HepG2 (cell line): Measurements from ENCODE around the gene MOB4. TPM values are rescaled to one million over a fixed set of nuclear protein-coding genes. Genes with fewer than 3 reads are reported as not detected.

Experiments
- CBFB ChIP-seq: sonication (generic); formaldehyde crosslinking; IDR thresholded peaks from 2 replicates; pipeline ENCODE4 v1.4.0; 2020; ENCODE audit warnings: missing genetic modification reagents
- GABPA ChIP-seq, 2 experiments: IDR thresholded peaks; 2 replicates each; pipeline ENCODE4 v1.6.1; 2011 to 2016; ENCODE audit warnings: low read depth in 2 of 2, low read length in 1 of 2, missing biosample characterization in 1 of 2, missing genetic modification characterization in 1 of 2
- GPN1 ChIP-seq: sonication (generic); formaldehyde crosslinking; IDR thresholded peaks from 2 replicates; pipeline ENCODE4 v1.5.1; 2020; ENCODE audit warnings: missing genetic modification reagents, borderline replicate concordance
- MAFK ChIP-seq, 2 experiments: IDR thresholded peaks in 1 of 2; conservative IDR thresholded peaks in 1 of 2; 2 replicates each; pipeline ENCODE4 v1.6.1; 2011; ENCODE audit warnings: improper control_type of control experiment in 2 of 2, low read length in 2 of 2
- MEIS1 ChIP-seq: sonication (generic); formaldehyde crosslinking; IDR thresholded peaks from 2 replicates; pipeline ENCODE4 v1.9.0; 2021; ENCODE audit warnings: mild to moderate bottlenecking, missing genetic modification reagents, moderate library complexity, borderline replicate concordance
- PCBP2 ChIP-seq: fragments of 200-400 bp; formaldehyde crosslinking; optimal IDR thresholded peaks from 2 replicates; pipeline ENCODE3; 2018; ENCODE audit warnings: low read length, low read depth; ENCODE audit not compliant: poor library complexity, severe bottlenecking
- RAD21 ChIP-seq: fragments of 450-650 bp; formaldehyde crosslinking; IDR thresholded peaks from 2 replicates; pipeline ENCODE4 v1.5.0; 2020; ENCODE audit warnings: mild to moderate bottlenecking
- SMAD1 ChIP-seq: sonication (generic); formaldehyde crosslinking; IDR thresholded peaks from 2 replicates; pipeline ENCODE4 v1.4.0; 2020; ENCODE audit warnings: missing genetic modification reagents, low read depth, mild to moderate bottlenecking, borderline replicate concordance
- SMAD9 ChIP-seq: sonication (generic); formaldehyde crosslinking; IDR thresholded peaks from 2 replicates; pipeline ENCODE4 v1.5.1; 2020; ENCODE audit warnings: mild to moderate bottlenecking, missing genetic modification reagents
- SOX5 ChIP-seq: IDR thresholded peaks from 2 replicates; pipeline ENCODE4 v1.6.1; 2016; ENCODE audit warnings: borderline replicate concordance
- SP5 ChIP-seq: IDR thresholded peaks from 2 replicates; pipeline ENCODE4 v1.6.1; 2016; ENCODE audit warnings: low read depth, borderline replicate concordance
- ZBTB7B ChIP-seq: sonication (generic); formaldehyde crosslinking; IDR thresholded peaks from 2 replicates; pipeline ENCODE4 v1.4.0; 2020; ENCODE audit warnings: missing genetic modification reagents
- ZC3H13 ChIP-seq: sonication (generic); formaldehyde crosslinking; IDR thresholded peaks from 2 replicates; pipeline ENCODE4 v1.8.1; 2023; ENCODE audit warnings: mild to moderate bottlenecking, missing genetic modification reagents, moderate library complexity
- ZNF383 ChIP-seq: sonication (generic); formaldehyde crosslinking; IDR thresholded peaks from 2 replicates; pipeline ENCODE4 v1.4.0; 2020; ENCODE audit warnings: missing genetic modification reagents, mild to moderate bottlenecking, borderline replicate concordance
- ZNF564 ChIP-seq: sonication (generic); formaldehyde crosslinking; IDR thresholded peaks from 2 replicates; pipeline ENCODE4 v1.8.1; 2023; ENCODE audit warnings: mild to moderate bottlenecking, missing genetic modification reagents
- ZNF644 ChIP-seq: IDR thresholded peaks from 2 replicates; pipeline ENCODE4 v1.6.1; 2016; ENCODE audit warnings: low read depth
- ZNF660 ChIP-seq: sonication (generic); formaldehyde crosslinking; IDR thresholded peaks from 2 replicates; pipeline ENCODE4 v1.5.1; 2020; ENCODE audit warnings: mild to moderate bottlenecking, low read depth, missing genetic modification reagents, borderline replicate concordance
- ZNF839 ChIP-seq: sonication (generic); formaldehyde crosslinking; IDR thresholded peaks from 2 replicates; pipeline ENCODE4 v1.4.0; 2020; ENCODE audit warnings: missing genetic modification reagents, mild to moderate bottlenecking, borderline replicate concordance
- polyA plus RNA-seq, 8 experiments: library from polyadenylated mRNA; depleted of rRNA in 3 of 8; stranded (reverse) in 7 of 8; unstranded in 1 of 8; fragments of >200 nt; fragmentation: Illumina TruSeq in 4 of 8; extraction: Trizol in 4 of 8; gene quantifications; 2 replicates each; pipeline versions ENCODE4 v1.2.1 to v1.2.3, GENCODE V29; 2011 to 2016; ENCODE audit warnings: low read depth in 4 of 8, missing spikeins in 1 of 8, mixed read lengths in 1 of 8; ENCODE audit not compliant: insufficient read depth in 1 of 8
- total RNA-seq, 5 experiments: library from RNA; depleted of rRNA; stranded (reverse); fragments of >200 nt; fragmentation: Illumina TruSeq; extraction: Trizol; gene quantifications; 2 replicates each; pipeline ENCODE4 v1.2.3, GENCODE V29; 2016; ENCODE audit warnings: low read depth in 1 of 5
- TF ChIP-seq, protein P1 (sequence below): sonication (generic); formaldehyde crosslinking; IDR thresholded peaks from 2 replicates; pipeline ENCODE4 v1.8.0; 2022; ENCODE audit warnings: missing genetic modification reagents, low read depth, mild to moderate bottlenecking, borderline replicate concordance
- TF ChIP-seq, protein P2 (sequence below): sonication (generic); formaldehyde crosslinking; IDR thresholded peaks from 2 replicates; pipeline ENCODE4 v1.4.0; 2020; ENCODE audit warnings: missing genetic modification reagents, borderline replicate concordance

MOB4 gene
- total and polyA plus RNA-seq, 2 of the 13 experiments (the other 11 are each of a cell fraction or from before 2014, with no cell fraction given): 35.7 to 38.6 TPM

DNA sequence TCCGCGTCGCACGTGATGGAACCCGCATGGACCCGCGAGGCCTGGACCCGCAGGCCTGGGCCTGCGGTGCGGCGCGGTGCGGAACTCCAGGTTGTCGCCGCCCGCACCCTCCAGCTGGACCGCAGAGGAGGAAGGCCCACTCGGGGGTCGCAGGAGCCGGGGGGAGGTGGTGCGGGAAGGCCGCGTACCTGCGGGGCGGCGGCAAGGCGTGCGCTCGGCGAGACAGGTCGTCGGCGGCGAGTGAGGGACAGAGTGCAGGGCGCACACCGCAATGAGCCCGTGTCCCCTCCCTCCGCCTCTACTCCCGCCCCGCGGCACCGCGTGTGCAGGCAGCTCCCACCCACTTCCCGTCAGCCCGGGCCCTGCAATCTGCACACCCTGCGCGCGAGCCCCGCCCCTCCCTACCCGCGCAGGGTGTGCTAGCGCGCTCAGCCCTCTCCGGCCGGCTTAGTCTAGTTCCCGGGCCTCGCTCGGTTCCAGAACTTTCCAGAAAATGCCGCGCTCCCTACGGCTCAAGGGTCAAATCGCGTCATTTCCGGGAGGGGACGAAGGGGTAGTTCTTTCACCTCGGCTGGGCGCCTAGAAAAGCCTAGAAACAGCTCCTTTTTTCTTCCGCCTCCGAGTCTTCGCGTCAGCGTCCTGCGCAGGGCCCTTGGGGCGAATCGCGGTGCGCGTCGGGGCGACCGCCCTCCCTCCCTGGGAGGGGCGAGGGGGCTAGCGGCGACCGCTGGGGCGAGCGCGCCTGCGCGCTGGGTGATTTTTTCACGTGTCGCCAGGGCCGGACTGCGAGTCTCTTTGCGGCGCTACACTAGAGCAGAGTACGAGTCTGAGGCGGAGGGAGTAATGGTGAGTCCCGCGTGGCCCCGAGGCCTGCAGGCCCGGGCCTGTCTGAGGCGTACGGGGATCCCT lies 16.0 kb upstream of the MOB4 start, which contains the start of the genes HSPD1 and HSPE1 (continued):
- TF ChIP-seq PCBP2 (peak; percentile 45), ZNF564 (CRISPR knock-in tag) (peak; percentile 92), SP5 (peak; percentile 96), MAFK (conservative IDR thresholded peaks at IDR 0.05 in 1 of 2, IDR thresholded peaks at IDR 0.05 in 1 of 2; ENCODE audit: low read length in 2 of 2) (no peak), SMAD9 (CRISPR knock-in tag) (no peak), ZNF644 (CRISPR knock-in tag) (0 out of 2 replicates have a peak, but pooled peaks have one; percentile 12), ZNF839 (CRISPR knock-in tag) (peak; percentile 86; the same call in 1 of the 2 replicates), GABPA (IDR thresholded peaks at IDR 0.05; ENCODE audit: low read depth, low read length) (peak; percentile 82), GABPA (CRISPR knock-in tag; IDR thresholded peaks at IDR 0.05; ENCODE audit: low read depth) (peak; percentile 94), ZNF383 (CRISPR knock-in tag) (peak; percentile 97), MEIS1 (CRISPR knock-in tag) (peak; percentile 79; the same call in 1 of the 2 replicates), ZNF660 (CRISPR knock-in tag) (peak; percentile 88), ZBTB7B (peak; percentile 79), ZC3H13 (peak; percentile 94), SOX5 (CRISPR knock-in tag) (peak; percentile 66; the same call in 1 of the 2 replicates), CBFB (CRISPR knock-in tag) (peak; percentile 93), GPN1 (CRISPR knock-in tag) (peak; percentile 95; the same call in 1 of the 2 replicates), RAD21 (CRISPR knock-in tag) (peak; percentile 65), SMAD1 (CRISPR knock-in tag) (peak; percentile 97; the same call in 1 of the 2 replicates)
- TF ChIP-seq, protein P1, sequence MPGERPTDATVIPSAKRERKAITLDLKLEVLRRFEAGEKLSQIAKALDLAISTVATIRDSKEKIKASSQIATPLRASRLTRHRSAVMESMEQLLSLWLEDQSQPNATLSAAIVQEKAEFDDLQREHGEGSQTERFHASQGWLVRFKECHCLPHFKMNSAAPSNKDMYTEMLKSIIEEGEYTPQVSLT (CRISPR knock-in tag): peak; percentile 80; the same call in 1 of the 2 replicates
- TF ChIP-seq, protein P2, sequence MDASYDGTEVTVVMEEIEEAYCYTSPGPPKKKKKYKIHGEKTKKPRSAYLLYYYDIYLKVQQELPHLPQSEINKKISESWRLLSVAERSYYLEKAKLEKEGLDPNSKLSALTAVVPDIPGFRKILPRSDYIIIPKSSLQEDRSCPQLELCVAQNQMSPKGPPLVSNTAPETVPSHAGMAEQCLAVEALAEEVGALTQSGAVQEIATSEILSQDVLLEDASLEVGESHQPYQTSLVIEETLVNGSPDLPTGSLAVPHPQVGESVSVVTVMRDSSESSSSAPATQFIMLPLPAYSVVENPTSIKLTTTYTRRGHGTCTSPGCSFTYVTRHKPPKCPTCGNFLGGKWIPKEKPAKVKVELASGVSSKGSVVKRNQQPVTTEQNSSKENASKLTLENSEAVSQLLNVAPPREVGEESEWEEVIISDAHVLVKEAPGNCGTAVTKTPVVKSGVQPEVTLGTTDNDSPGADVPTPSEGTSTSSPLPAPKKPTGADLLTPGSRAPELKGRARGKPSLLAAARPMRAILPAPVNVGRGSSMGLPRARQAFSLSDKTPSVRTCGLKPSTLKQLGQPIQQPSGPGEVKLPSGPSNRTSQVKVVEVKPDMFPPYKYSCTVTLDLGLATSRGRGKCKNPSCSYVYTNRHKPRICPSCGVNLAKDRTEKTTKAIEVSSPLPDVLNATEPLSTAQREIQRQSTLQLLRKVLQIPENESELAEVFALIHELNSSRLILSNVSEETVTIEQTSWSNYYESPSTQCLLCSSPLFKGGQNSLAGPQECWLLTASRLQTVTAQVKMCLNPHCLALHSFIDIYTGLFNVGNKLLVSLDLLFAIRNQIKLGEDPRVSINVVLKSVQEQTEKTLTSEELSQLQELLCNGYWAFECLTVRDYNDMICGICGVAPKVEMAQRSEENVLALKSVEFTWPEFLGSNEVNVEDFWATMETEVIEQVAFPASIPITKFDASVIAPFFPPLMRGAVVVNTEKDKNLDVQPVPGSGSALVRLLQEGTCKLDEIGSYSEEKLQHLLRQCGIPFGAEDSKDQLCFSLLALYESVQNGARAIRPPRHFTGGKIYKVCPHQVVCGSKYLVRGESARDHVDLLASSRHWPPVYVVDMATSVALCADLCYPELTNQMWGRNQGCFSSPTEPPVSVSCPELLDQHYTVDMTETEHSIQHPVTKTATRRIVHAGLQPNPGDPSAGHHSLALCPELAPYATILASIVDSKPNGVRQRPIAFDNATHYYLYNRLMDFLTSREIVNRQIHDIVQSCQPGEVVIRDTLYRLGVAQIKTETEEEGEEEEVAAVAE (CRISPR knock-in tag): peak; percentile 49; the same call in 1 of the 2 replicates
